GM18873 (cell line): ENCODE results near the gene SCGB1C1.
"Not testable (repeated sequence)": the region's sequence is repeated elsewhere in the genome, so short reads cannot be mapped to it uniquely, and the experiment has no call there.

ENCODE experiments used
- ATAC-seq: cut with Tn5 transposase; IDR thresholded peaks from one replicate; pipeline ENCODE4 v1.9.1; 2021; ENCODE audit warnings: mild to moderate bottlenecking, moderate library complexity, moderate number of reproducible peaks; ENCODE audit not compliant: unreplicated experiment, low FRiP score

The SCGB1C1 gene

GRCh38 chr11:192674-193128 lies at the start of gene SCGB1C1:
Gene SCGB1C1, plus strand, starts transcription at chr11:193078. Its CDS starts 22 bp downstream, at chr11:193100.
- ATAC-seq: not testable (repeated sequence)

- not testable (repeated sequence) for ATAC-seq
Observed at GRCh38 chr11:180242-180641, 12.6 kb upstream of the SCGB1C1 start.

GRCh38 chr11:189200-189783 lies 3.6 kb upstream of the SCGB1C1 start:
- ATAC-seq: not testable (repeated sequence)

GRCh38 chr11:189843-190311 lies 3.0 kb upstream of the SCGB1C1 start:
- ATAC-seq: peak; percentile 76

GRCh38 chr11:190546-190945 lies 2.3 kb upstream of the SCGB1C1 start:
- not testable (repeated sequence) for ATAC-seq

GRCh38 chr11:191490-192478 lies 1.1 kb upstream of the SCGB1C1 start:
- ATAC-seq: not testable (repeated sequence)

GRCh38 chr11:193481-193880 lies 603 bp downstream of the SCGB1C1 start:
- not testable (repeated sequence) for ATAC-seq

- ATAC-seq: no peak
Observed at GRCh38 chr11:196786-197731, 4.2 kb downstream of the SCGB1C1 start.

GRCh38 chr11:197741-198235 lies 4.9 kb downstream of the SCGB1C1 start:
- ATAC-seq: no peak

- ATAC-seq: no peak
Observed at GRCh38 chr11:198236-198806, 5.4 kb downstream of the SCGB1C1 start.

- no peak for ATAC-seq
Observed at GRCh38 chr11:199004-199581, 6.2 kb downstream of the SCGB1C1 start.

GRCh38 chr11:199782-200181 lies 6.9 kb downstream of the SCGB1C1 start:
- ATAC-seq: no peak

- no peak for ATAC-seq
Observed at GRCh38 chr11:200224-201003, 7.5 kb downstream of the SCGB1C1 start.

GRCh38 chr11:201966-202365 lies 9.1 kb downstream of the SCGB1C1 start:
- no peak for ATAC-seq

- ATAC-seq: no peak
Observed at GRCh38 chr11:202490-202889, 9.6 kb downstream of the SCGB1C1 start.

- no peak for ATAC-seq
Observed at GRCh38 chr11:203056-203944, 10.4 kb downstream of the SCGB1C1 start.

- ATAC-seq: no peak
Observed at GRCh38 chr11:203945-204586, 11.2 kb downstream of the SCGB1C1 start.
